ENCODE measurements around the gene PTPRD.
A peak's percentile ranks its signal among the peaks of the same experiment; 100 is the strongest.

The PTPRD gene

GRCh38 chr9:10045598-10045997 lies 567.2 kb downstream of the PTPRD start:
- peak; percentile 44 for DNase-seq

- DNase-seq: no peak
These were observed 571.0 kb downstream of the PTPRD start for GRCh38 chr9:10041726-10042229.

GRCh38 chr9:10036095-10036494 lies 576.7 kb downstream of the PTPRD start:
- DNase-seq: no peak

GRCh38 chr9:10032166-10032565 lies 580.6 kb downstream of the PTPRD start:
- peak; percentile 0 for DNase-seq

GRCh38 chr9:10026443-10026984 lies 586.3 kb downstream of the PTPRD start:
- DNase-seq: no peak

- DNase-seq: no peak
These were observed 597.0 kb downstream of the PTPRD start for GRCh38 chr9:10015755-10016154.

GRCh38 chr9:10014889-10015288 lies 597.9 kb downstream of the PTPRD start:
- no peak for DNase-seq

GRCh38 chr9:10009401-10009800 lies 603.4 kb downstream of the PTPRD start:
- DNase-seq: no peak

GRCh38 chr9:10008101-10008799 lies 604.6 kb downstream of the PTPRD start:
- no peak for DNase-seq

GRCh38 chr9:10007356-10007755 lies 605.4 kb downstream of the PTPRD start:
- DNase-seq: no peak

GRCh38 chr9:10005206-10005605 lies 607.6 kb downstream of the PTPRD start:
- DNase-seq: no peak

- no peak for DNase-seq
These were observed 609.8 kb downstream of the PTPRD start for GRCh38 chr9:10003047-10003446.

- DNase-seq: no peak
These were observed 612.1 kb downstream of the PTPRD start for GRCh38 chr9:10000669-10001068.

- peak; percentile 62 for DNase-seq
These were observed 614.1 kb downstream of the PTPRD start for GRCh38 chr9:9998491-9999287.

- no peak for DNase-seq
These were observed 615.2 kb downstream of the PTPRD start for GRCh38 chr9:9997585-9997984.

- DNase-seq: peak; percentile 6
These were observed 616.5 kb downstream of the PTPRD start for GRCh38 chr9:9996259-9996658.

- DNase-seq: no peak
These were observed 619.9 kb downstream of the PTPRD start for GRCh38 chr9:9992936-9993335.

GRCh38 chr9:9973062-9973461 lies 639.7 kb downstream of the PTPRD start:
- no peak for DNase-seq

- DNase-seq: no peak
These were observed 642.3 kb downstream of the PTPRD start for GRCh38 chr9:9970514-9970913.

- no peak for DNase-seq
These were observed 649.0 kb downstream of the PTPRD start for GRCh38 chr9:9963841-9964240.

GRCh38 chr9:9961934-9962333 lies 650.9 kb downstream of the PTPRD start:
- no peak for DNase-seq

- DNase-seq: no peak
These were observed 651.3 kb downstream of the PTPRD start for GRCh38 chr9:9961487-9961886.

- no peak for DNase-seq
These were observed 661.1 kb downstream of the PTPRD start for GRCh38 chr9:9951556-9952160.

- DNase-seq: no peak
These were observed 662.0 kb downstream of the PTPRD start for GRCh38 chr9:9950813-9951212.
